CD4-positive, CD25-positive, alpha-beta regulatory T cell (primary cell): ENCODE measurements around the gene TARBP1. TPM values are rescaled to one million over a fixed set of nuclear protein-coding genes. Genes with fewer than 3 reads are reported as not detected.

ENCODE experiments used
- ATAC-seq, 2 donors: fragments of 150-1000 bp; cut with Tn5 transposase; one replicate each; pipeline ENCODE4 v1.10.0; 2021; ENCODE audit warnings: low read depth in 2 of 2, moderate number of reproducible peaks in 2 of 2, moderate library complexity in 1 of 2
- DNase-seq, 3 donors: peaks; one replicate each; pipeline versions ENCODE4 v3.0.0 to v3.0.0-alpha.2; 2012 to 2022; ENCODE audit warnings: mixed read lengths in 1 of 3
- H3K27ac ChIP-seq: one replicate; pipeline ENCODE4 v1.7.0; 2013; ENCODE audit warnings: mild to moderate bottlenecking, low read length; ENCODE audit not compliant: insufficient read depth, poor library complexity, severe bottlenecking
- H3K27me3 ChIP-seq: one replicate; pipeline ENCODE4 v1.7.0; 2013; ENCODE audit warnings: low read length; ENCODE audit not compliant: control insufficient read depth, insufficient read depth
- H3K36me3 ChIP-seq: one replicate; pipeline ENCODE4 v1.7.0; 2013; ENCODE audit warnings: mild to moderate bottlenecking, low read length, moderate library complexity; ENCODE audit not compliant: control insufficient read depth, insufficient read depth
- H3K4me1 ChIP-seq: 2 replicates; pipeline ENCODE4 v1.7.0; 2013; ENCODE audit warnings: mild to moderate bottlenecking, low read length; ENCODE audit not compliant: insufficient read depth, control insufficient read depth, poor library complexity, severe bottlenecking
- H3K4me3 ChIP-seq: one replicate; pipeline ENCODE4 v1.7.0; 2013; ENCODE audit warnings: low read depth, mild to moderate bottlenecking, low read length, moderate library complexity
- H3K9me3 ChIP-seq, 2 experiments: 1 replicate in 1 of 2; 2 replicates in 1 of 2; pipeline ENCODE4 v1.7.0; 2013; ENCODE audit warnings: low read length in 2 of 2, mild to moderate bottlenecking in 1 of 2, moderate library complexity in 1 of 2; ENCODE audit not compliant: control insufficient read depth in 2 of 2
- H3K27ac Mint-ChIP-seq, 3 donors: one replicate each; pipeline ENCODE4 v1.8.0; 2020 to 2022; ENCODE audit warnings: mild to moderate bottlenecking in 3 of 3, mixed read lengths in 3 of 3, moderate library complexity in 2 of 3
- H3K27me3 Mint-ChIP-seq: one replicate; pipeline ENCODE4 v1.8.0; 2022; ENCODE audit warnings: mild to moderate bottlenecking, mixed read lengths
- H3K36me3 Mint-ChIP-seq: one replicate; pipeline ENCODE4 v1.8.0; 2020; ENCODE audit warnings: mixed read lengths
- H3K4me1 Mint-ChIP-seq, 4 donors: one replicate each; pipeline ENCODE4 v1.8.0; 2020 to 2022; ENCODE audit warnings: mixed read lengths in 4 of 4, mild to moderate bottlenecking in 1 of 4
- H3K4me3 Mint-ChIP-seq, 4 donors: one replicate each; pipeline ENCODE4 v1.8.0; 2020 to 2022; ENCODE audit warnings: mild to moderate bottlenecking in 4 of 4, mixed read lengths in 4 of 4, moderate library complexity in 3 of 4
- H3K9me3 Mint-ChIP-seq, 7 donors: one replicate each; pipeline ENCODE4 v1.8.0; 2020 to 2022; ENCODE audit warnings: mixed read lengths in 7 of 7, mild to moderate bottlenecking in 3 of 7, moderate library complexity in 2 of 7
- polyA plus RNA-seq, 4 donors: library from polyadenylated mRNA; unstranded; fragments of 300-500 nt; fragmentation: Illumina TruSeq; gene quantifications; one replicate each; pipeline ENCODE4 v1.2.3, GENCODE V29; 2021
- total RNA-seq: library from RNA; stranded (reverse); gene quantifications from one replicate; pipeline ENCODE4 v1.2.3, GENCODE V29; 2022

The TARBP1 gene
- total and polyA plus RNA-seq, 5 donors from 2014 or later, result 6.9 to 30.0 (median 8.8) TPM

- peaks cover 17% of the 10 kb centered on the region for H3K27me3 Mint-ChIP-seq
- H3K4me1 Mint-ChIP-seq, result no peaks in the 10 kb centered on the region
- H3K27ac ChIP-seq, result no peak overlapping the region
- H3K36me3 Mint-ChIP-seq, result no peaks in the 10 kb centered on the region
- H3K27me3 ChIP-seq, result peaks cover 6% of the 10 kb centered on the region
- H3K9me3 Mint-ChIP-seq, result peaks cover 0 to 5% (median 0%) of the 10 kb centered on the region in 7 donors
- no peaks in the 10 kb centered on the region for H3K9me3 ChIP-seq
- H3K4me3 Mint-ChIP-seq, result no peak overlapping the region
- ATAC-seq (no peak), DNase-seq (no peak)
- no peaks in the 10 kb centered on the region for H3K36me3 ChIP-seq
- no peak overlapping the region for H3K4me3 ChIP-seq
- no peak overlapping the region for H3K27ac Mint-ChIP-seq
- H3K4me1 ChIP-seq, result no peaks in the 10 kb centered on the region
Observed at GRCh38 chr1:234345237-234345636, 133.7 kb downstream of the TARBP1 start.

GRCh38 chr1:234342774-234343173 is 136.2 kb downstream of the TARBP1 start:
- H3K27ac Mint-ChIP-seq, result no peak overlapping the region

More at GRCh38 chr1:234342774-234343173, 136.2 kb downstream of the TARBP1 start:
- Histone ChIP-seq H3K27ac (no peak overlapping the region), H3K4me1 (no peaks in the 10 kb centered on the region), H3K9me3 (no peaks in the 10 kb centered on the region), H3K4me3 (no peak overlapping the region), H3K36me3 (no peaks in the 10 kb centered on the region), H3K27me3 (peaks cover 5% of the 10 kb centered on the region)
- DNase-seq, result no peak
- Mint-ChIP-seq H3K4me3 (no peak overlapping the region), H3K36me3 (no peaks in the 10 kb centered on the region), H3K27me3 (peaks cover 9% of the 10 kb centered on the region), H3K4me1 (no peaks in the 10 kb centered on the region), H3K9me3 (peaks cover 0 to 13% (median 1%) of the 10 kb centered on the region in 7 donors)
- no peak for ATAC-seq

Other genes with a start within 250 kb of the TARBP1 start
- 11.9 TPM for gene COA6, start 105.7 kb downstream of the TARBP1 start, total RNA-seq
- gene COA6, start 105.7 kb downstream of the TARBP1 start, polyA plus RNA-seq, result 10 to 100 TPM; 46.8 to 61.9 (median 55.6) TPM
- 375 TPM for gene IRF2BP2, start 131.0 kb upstream of the TARBP1 start, total RNA-seq
- gene IRF2BP2, start 131.0 kb upstream of the TARBP1 start, polyA plus RNA-seq, result 10 to 100 TPM; 21.1 to 36.0 (median 24.2) TPM